HG03558 (cell line): ENCODE results near the gene ECSCR.
"Not testable (repeated sequence)": the region's sequence is repeated elsewhere in the genome, so short reads cannot be mapped to it uniquely, and the experiment has no call there.

Experiments used
- ATAC-seq: cut with Tn5 transposase; IDR thresholded peaks from one replicate; pipeline ENCODE4 v1.9.1; 2021; ENCODE audit warnings: moderate number of reproducible peaks; ENCODE audit not compliant: unreplicated experiment; ENCODE audit errors: extremely low read depth

Gene ECSCR

GRCh38 chr5:139462586-139463276 lies at the start of gene ECSCR:
Gene ECSCR, minus strand, starts transcription at chr5:139462743. Its CDS starts 73 bp downstream, at chr5:139462670.
- ATAC-seq, result no peak

GRCh38 chr5:139504722-139505121 lies 42.2 kb upstream of the ECSCR start:
- not testable (repeated sequence) for ATAC-seq

- not testable (repeated sequence) for ATAC-seq
These were observed 41.3 kb upstream of the ECSCR start for GRCh38 chr5:139503879-139504278.

GRCh38 chr5:139503036-139503817 lies 40.7 kb upstream of the ECSCR start:
- not testable (repeated sequence) for ATAC-seq

- ATAC-seq, result no peak
These were observed 38.8 kb upstream of the ECSCR start for GRCh38 chr5:139501381-139501780.

- no peak for ATAC-seq
These were observed 33.3 kb upstream of the ECSCR start for GRCh38 chr5:139495638-139496435.

- ATAC-seq, result no peak
These were observed 32.3 kb upstream of the ECSCR start for GRCh38 chr5:139494832-139495231.

GRCh38 chr5:139494256-139494655 lies 31.7 kb upstream of the ECSCR start:
- ATAC-seq, result no peak

GRCh38 chr5:139492700-139493192 lies 30.2 kb upstream of the ECSCR start:
- no peak for ATAC-seq

- no peak for ATAC-seq
These were observed 25.7 kb upstream of the ECSCR start for GRCh38 chr5:139488260-139488659.

- ATAC-seq, result no peak
These were observed 23.7 kb upstream of the ECSCR start for GRCh38 chr5:139486201-139486600.

GRCh38 chr5:139482890-139483208 lies 20.3 kb upstream of the ECSCR start:
- ATAC-seq, result not testable (repeated sequence)

- ATAC-seq, result no peak
These were observed 19.7 kb upstream of the ECSCR start, which contains the start of gene STING1 for GRCh38 chr5:139482050-139482889. Gene STING1, minus strand, starts transcription at chr5:139482758. Its CDS starts 1,054 bp downstream, at chr5:139481704.

- no peak for ATAC-seq
These were observed 19.1 kb upstream of the ECSCR start for GRCh38 chr5:139481580-139482049.

- no peak for ATAC-seq
These were observed 18.6 kb upstream of the ECSCR start for GRCh38 chr5:139481122-139481533.

- not testable (repeated sequence) for ATAC-seq
These were observed 17.2 kb upstream of the ECSCR start for GRCh38 chr5:139479729-139480128.

GRCh38 chr5:139478657-139479423 lies 16.3 kb upstream of the ECSCR start:
- ATAC-seq, result not testable (repeated sequence)

- no peak for ATAC-seq
These were observed 13.5 kb upstream of the ECSCR start for GRCh38 chr5:139475865-139476617.
